Activated CD4-positive, alpha-beta T cell treated with anti-CD3 and anti-CD28 coated beads for 24 hours (primary cell): Measurements from ENCODE around the gene DKKL1.
A peak's percentile ranks its signal among the peaks of the same experiment; 100 is the strongest.
"Not testable (repeated sequence)": the region's sequence is repeated elsewhere in the genome, so short reads cannot be mapped to it uniquely, and the experiment has no call there.

ENCODE experiments used
- DNase-seq, 2 donors: peaks; one replicate each; pipeline ENCODE4 v3.0.0-alpha.2; 2020; ENCODE audit warnings: low read depth in 2 of 2

DKKL1 gene

GRCh38 chr19:49362048-49362928 is 1.4 kb upstream of the DKKL1 start, which contains the start of gene TEAD2:
TSS of gene TEAD2 (minus strand) at chr19:49362416. CDS start at chr19:49360075, 2,341 bp downstream.
- no peak for DNase-seq

- DNase-seq = no peak
Observed at GRCh38 chr19:49362929-49363267, 779 bp upstream of the DKKL1 start.

GRCh38 chr19:49364083-49364737 is 533 bp downstream of the DKKL1 start:
- no peak for DNase-seq

- DNase-seq = no peak
Observed at GRCh38 chr19:49366110-49366509, 2.4 kb downstream of the DKKL1 start.

- no peak for DNase-seq
Observed at GRCh38 chr19:49368711-49369358, 5.2 kb downstream of the DKKL1 start.

- DNase-seq = no peak
Observed at GRCh38 chr19:49371184-49371583, 7.5 kb downstream of the DKKL1 start.

GRCh38 chr19:49373174-49373573 is 9.5 kb downstream of the DKKL1 start:
- not testable (repeated sequence) for DNase-seq

GRCh38 chr19:49374665-49375434 is 11.2 kb downstream of the DKKL1 start:
- DNase-seq = no peak

GRCh38 chr19:49378512-49378911 is 14.8 kb downstream of the DKKL1 start:
- no peak for DNase-seq

- no peak for DNase-seq
Observed at GRCh38 chr19:49380391-49380790, 16.7 kb downstream of the DKKL1 start.

- no peak for DNase-seq
Observed at GRCh38 chr19:49382639-49383038, 19.0 kb downstream of the DKKL1 start.

GRCh38 chr19:49383599-49383998 is 19.9 kb downstream of the DKKL1 start:
- DNase-seq = no peak

GRCh38 chr19:49387936-49388372 is 24.3 kb downstream of the DKKL1 start, which contains the start of gene KASH5:
TSS of gene KASH5 (plus strand) at chr19:49388249. CDS start at chr19:49390884, 2,635 bp downstream.
- DNase-seq = peak; percentile 70 to 85

- DNase-seq = no peak
Observed at GRCh38 chr19:49389406-49389805, 25.7 kb downstream of the DKKL1 start.

GRCh38 chr19:49390131-49390928 is 26.7 kb downstream of the DKKL1 start:
- DNase-seq = no peak

- no peak for DNase-seq
Observed at GRCh38 chr19:49390929-49391359, 27.3 kb downstream of the DKKL1 start.

GRCh38 chr19:49391581-49392399 is 28.1 kb downstream of the DKKL1 start:
- DNase-seq = peak; percentile 66 to 69

GRCh38 chr19:49393881-49394280 is 30.2 kb downstream of the DKKL1 start:
- no peak for DNase-seq

GRCh38 chr19:49395581-49396407 is 32.1 kb downstream of the DKKL1 start:
- DNase-seq = no peak
